Transverse colon (tissue), 4 donors: ENCODE data around the gene CFAP65.

ENCODE experiments used
- CTCF ChIP-seq, 5 experiments: fragments of 200-600 bp in 3 of 5; fragments of 450-650 bp in 2 of 5; sonication (generic) in 3 of 5; IDR thresholded peaks; 1 replicate in 2 of 5; 2 replicates in 3 of 5; pipeline ENCODE4 v1.5.1; 2016 to 2017; ENCODE audit warnings: antibody characterized with exemption in 5 of 5, inconsistent platforms in 3 of 5, mild to moderate bottlenecking in 2 of 5, moderate library complexity in 1 of 5
- POLR2AphosphoS5 ChIP-seq, 3 donors: sonication (generic); formaldehyde crosslinking; IDR thresholded peaks; one replicate each; pipeline ENCODE4 v1.6.1; 2016; ENCODE audit warnings: antibody characterized with exemption in 3 of 3

GRCh38 chr2:218995972-218996711 is 45.2 kb downstream of the CFAP65 start:
- peak; percentile 40 to 75 (median 69) for TF ChIP-seq POLR2AphosphoS5 (IDR thresholded peaks at IDR 0.05)
- peak; percentile 90 to 97 (median 91) for TF ChIP-seq CTCF (IDR thresholded peaks at IDR 0.05)
